ENCODE data around the gene SMAP1.
A peak's percentile ranks its signal among the peaks of the same experiment; 100 is the strongest.
"Not testable (repeated sequence)": the region's sequence is repeated elsewhere in the genome, so short reads cannot be mapped to it uniquely, and the experiment has no call there.

Gene SMAP1

GRCh38 chr6:70684794-70685493, 17.3 kb downstream of the SMAP1 start:
- DNase-seq = peak; percentile 32

- DNase-seq = no peak
Observed at GRCh38 chr6:70685494-70686180, 18.0 kb downstream of the SMAP1 start.

GRCh38 chr6:70686548-70687133, 19.0 kb downstream of the SMAP1 start:
- DNase-seq = peak; percentile 59

GRCh38 chr6:70693887-70694286, 26.2 kb downstream of the SMAP1 start:
- no peak for DNase-seq

- DNase-seq = no peak
Observed at GRCh38 chr6:70694371-70694770, 26.7 kb downstream of the SMAP1 start.

GRCh38 chr6:70700922-70701876, 33.5 kb downstream of the SMAP1 start:
- DNase-seq = no peak

GRCh38 chr6:70705772-70706171, 38.1 kb downstream of the SMAP1 start:
- no peak for DNase-seq

- DNase-seq = peak; percentile 67
Observed at GRCh38 chr6:70706491-70707123, 38.9 kb downstream of the SMAP1 start.

- DNase-seq = peak; percentile 39
Observed at GRCh38 chr6:70707893-70708292, 40.2 kb downstream of the SMAP1 start.

GRCh38 chr6:70708448-70708847, 40.8 kb downstream of the SMAP1 start:
- no peak for DNase-seq

GRCh38 chr6:70709826-70710225, 42.1 kb downstream of the SMAP1 start:
- DNase-seq = no peak

GRCh38 chr6:70714716-70715257, 47.1 kb downstream of the SMAP1 start:
- no peak for DNase-seq

- no peak for DNase-seq
Observed at GRCh38 chr6:70717038-70717801, 49.5 kb downstream of the SMAP1 start.

GRCh38 chr6:70724524-70724923, 56.8 kb downstream of the SMAP1 start:
- DNase-seq = no peak

GRCh38 chr6:70725817-70726415, 58.2 kb downstream of the SMAP1 start:
- DNase-seq = no peak

- DNase-seq = no peak
Observed at GRCh38 chr6:70734381-70734780, 66.7 kb downstream of the SMAP1 start.

GRCh38 chr6:70734979-70735378, 67.3 kb downstream of the SMAP1 start:
- DNase-seq = no peak

GRCh38 chr6:70735513-70735912, 67.8 kb downstream of the SMAP1 start:
- no peak for DNase-seq

GRCh38 chr6:70738028-70738427, 70.3 kb downstream of the SMAP1 start:
- DNase-seq = no peak

GRCh38 chr6:70739534-70739933, 71.9 kb downstream of the SMAP1 start:
- DNase-seq = no peak

- not testable (repeated sequence) for DNase-seq
Observed at GRCh38 chr6:70740746-70741145, 73.1 kb downstream of the SMAP1 start.

Data from NCI-H69 (cell line).